ENCODE measurements around the gene FMN2.

GRCh38 chr1:240254006-240254405, 162.3 kb downstream of the FMN2 start:
- no peak for TF ChIP-seq CTCF (IDR thresholded peaks at IDR 0.05)
- TF ChIP-seq EP300 (IDR thresholded peaks at IDR 0.05; ENCODE audit: low read depth), result no peak
